Non-pigmented ciliary epithelial cell (primary cell): Measurements from ENCODE around the gene RSRC1.
"Not testable (repeated sequence)": the region's sequence is repeated elsewhere in the genome, so short reads cannot be mapped to it uniquely, and the experiment has no call there.

ENCODE experiments used
- DNase-seq: peaks from one replicate; pipeline ENCODE4 v3.0.0-alpha.2; 2010; ENCODE audit warnings: low read depth

The RSRC1 gene, protein sequence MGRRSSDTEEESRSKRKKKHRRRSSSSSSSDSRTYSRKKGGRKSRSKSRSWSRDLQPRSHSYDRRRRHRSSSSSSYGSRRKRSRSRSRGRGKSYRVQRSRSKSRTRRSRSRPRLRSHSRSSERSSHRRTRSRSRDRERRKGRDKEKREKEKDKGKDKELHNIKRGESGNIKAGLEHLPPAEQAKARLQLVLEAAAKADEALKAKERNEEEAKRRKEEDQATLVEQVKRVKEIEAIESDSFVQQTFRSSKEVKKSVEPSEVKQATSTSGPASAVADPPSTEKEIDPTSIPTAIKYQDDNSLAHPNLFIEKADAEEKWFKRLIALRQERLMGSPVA

DNA sequence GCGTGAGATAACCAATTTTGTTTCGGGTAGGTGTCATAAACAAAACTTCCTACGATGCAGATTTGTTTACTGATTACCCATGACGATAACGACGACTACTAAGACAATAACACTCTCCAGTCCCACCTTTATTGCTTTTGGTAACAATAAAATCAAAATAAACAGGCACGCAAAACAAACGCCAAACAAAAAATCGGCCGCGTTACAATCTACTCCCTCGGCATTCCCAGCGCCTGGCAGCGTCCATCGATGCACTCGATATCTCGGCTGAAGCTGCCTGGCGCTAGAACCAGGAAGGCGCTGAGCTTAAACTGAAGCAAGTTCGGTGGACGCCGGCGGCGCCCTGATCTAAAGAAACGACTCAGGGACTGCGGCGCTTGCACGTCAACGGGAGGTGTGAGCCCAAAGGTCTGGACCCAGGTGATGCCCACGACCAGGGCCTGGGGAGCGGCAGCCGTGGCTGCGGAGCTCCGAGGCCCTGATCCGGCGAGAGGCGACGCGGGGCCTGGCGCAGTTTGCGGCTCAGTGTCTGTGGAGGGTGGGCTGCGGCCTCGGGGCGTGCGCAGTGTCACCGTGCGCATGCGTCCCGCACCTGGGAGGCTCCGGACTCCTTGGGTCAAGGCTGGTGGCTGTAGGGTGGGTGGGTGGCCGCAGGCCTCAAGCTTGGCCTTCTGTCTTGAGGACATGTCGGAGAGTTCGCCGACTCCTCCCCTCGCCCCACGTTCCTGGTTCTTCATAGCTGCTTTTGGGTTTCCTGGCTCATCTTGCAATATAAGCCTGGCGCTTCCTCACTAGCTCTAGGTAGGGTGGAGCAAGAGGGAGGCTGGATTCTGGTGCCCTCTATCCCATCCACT is at the start of gene RSRC1:
Gene RSRC1 (plus strand): TSS at position 286 of the 854 bp plus-strand sequence. CDS start 12,016 bp downstream, outside the sequence.
- peak; percentile 71 for DNase-seq

DNA sequence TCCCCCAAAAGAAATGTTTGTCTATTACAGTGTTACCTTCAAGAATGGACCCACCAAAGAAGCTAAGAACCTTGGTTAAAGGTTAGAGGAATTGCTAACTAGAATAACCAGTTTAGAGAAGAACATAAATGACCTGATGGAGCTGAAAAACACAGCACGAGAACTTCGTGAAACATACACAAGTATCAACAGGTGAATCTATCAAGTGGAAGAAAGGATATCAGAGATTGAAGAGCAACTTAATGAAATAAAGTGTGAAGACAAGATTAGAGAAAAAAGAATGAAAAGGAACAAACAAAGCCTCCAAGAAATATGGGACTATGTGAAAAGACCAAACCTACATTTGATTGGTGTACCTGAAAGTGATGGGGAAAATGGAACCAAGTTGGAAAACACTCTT is 44.3 kb upstream of the RSRC1 start:
- not testable (repeated sequence) for DNase-seq

DNA sequence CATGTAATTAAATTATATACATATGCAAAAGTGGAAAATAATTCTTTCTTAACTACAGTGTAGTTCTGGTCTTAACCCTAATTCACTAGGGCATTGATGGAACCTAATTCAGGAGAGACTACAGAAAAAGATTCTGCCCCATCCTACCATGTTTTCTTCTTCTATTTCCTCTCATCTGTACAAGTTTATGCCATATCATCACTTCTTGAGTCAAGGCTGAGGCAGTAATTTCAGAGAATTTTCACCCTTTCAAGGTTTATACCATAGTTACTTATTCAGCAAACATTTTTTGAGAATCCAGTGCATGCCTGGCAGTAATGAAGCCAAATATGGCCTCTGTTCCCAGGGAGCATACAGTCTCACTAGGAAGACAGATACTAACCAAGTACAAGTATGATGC is 37.1 kb upstream of the RSRC1 start:
- no peak for DNase-seq

DNA sequence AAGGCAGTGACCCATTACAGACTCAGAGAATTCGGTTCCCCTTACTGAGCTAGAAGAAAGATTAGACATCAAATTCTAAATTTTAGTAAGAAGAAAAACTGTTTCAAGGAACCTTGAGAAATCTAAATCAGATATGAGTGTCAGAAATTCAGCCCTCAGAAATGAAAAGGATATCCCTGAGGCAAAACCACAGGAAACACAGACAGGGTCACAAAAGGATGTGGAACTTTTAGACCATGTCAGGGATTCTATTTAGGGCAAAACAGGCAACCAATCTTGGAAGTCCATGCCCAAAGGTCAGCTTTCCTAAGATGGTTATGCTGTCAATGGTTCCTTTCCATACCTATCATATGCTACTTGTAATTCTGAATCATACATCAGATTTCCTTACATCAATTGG is 35.3 kb upstream of the RSRC1 start:
- DNase-seq = no peak

DNA sequence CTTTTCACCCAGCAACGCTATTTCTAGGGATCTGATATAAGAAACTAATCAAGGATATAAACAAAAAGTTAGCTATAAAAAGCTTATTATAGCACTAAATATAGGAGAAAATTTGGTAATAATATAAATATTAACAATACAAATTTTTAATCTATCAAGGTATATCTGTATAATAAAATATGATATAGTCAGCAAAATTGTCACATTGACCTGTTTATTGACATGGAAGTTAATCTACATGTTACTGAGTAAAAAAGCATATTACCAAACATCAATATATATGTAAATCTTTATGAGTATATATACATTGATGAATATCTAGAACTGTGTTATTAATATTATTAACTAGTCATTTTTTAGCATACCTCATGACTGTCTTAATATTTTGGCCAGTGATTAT is 30.3 kb upstream of the RSRC1 start:
- DNase-seq = no peak

DNA sequence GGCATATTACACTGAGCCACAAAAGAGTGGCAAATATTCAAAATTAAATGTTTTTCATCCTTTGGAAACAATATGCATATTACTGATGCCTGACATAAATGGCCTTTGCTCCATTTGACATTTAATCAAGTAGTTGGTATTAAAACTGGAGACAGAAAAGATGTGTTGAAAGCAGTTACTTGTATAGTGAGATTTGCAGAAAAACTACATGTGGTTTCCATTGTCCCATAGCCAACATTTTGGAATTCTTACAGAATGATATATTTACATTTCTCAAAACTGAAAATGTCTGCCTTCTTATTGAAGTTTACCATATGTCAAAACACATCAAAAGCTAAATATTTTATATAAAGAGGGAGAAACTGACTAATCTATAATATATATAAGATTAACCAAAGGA is 25.2 kb upstream of the RSRC1 start:
- no peak for DNase-seq

DNA sequence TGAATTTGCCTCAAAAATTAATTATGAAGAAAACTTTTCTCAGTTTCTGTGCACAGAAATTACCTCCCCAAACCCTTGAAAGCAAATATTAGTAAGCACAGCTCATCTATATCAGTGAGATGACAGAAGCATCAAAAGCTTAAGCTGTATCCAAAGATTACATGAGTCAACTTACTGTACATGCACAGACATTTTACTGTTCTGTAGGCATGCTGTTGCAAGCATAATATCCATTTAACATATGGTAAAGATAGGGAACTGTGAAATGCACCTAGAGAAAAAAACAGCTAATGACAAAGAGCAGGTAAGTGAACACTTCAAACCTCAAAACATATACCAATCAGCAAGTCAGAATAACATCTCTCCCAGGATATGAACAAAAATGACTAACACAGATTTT is 24.5 kb upstream of the RSRC1 start:
- no peak for DNase-seq

DNA sequence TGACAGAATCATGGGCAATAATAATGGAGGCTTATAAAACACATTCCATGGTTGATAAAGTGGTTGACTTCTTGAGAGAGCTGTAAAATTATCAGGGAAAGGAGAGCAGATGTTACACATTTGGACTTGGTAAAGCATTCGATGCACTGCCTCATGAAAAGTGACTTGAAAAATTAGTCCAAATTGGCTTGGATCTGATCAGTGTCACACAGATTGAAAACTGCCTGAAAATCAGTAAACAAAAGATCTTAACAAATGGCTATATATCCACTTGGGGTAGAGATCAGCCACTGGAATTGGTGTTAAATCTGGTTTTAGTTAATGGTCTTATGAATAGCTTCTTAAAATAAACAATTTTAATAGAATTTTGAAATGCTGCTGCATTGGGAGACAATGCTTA is 24.0 kb upstream of the RSRC1 start:
- DNase-seq = no peak

DNA sequence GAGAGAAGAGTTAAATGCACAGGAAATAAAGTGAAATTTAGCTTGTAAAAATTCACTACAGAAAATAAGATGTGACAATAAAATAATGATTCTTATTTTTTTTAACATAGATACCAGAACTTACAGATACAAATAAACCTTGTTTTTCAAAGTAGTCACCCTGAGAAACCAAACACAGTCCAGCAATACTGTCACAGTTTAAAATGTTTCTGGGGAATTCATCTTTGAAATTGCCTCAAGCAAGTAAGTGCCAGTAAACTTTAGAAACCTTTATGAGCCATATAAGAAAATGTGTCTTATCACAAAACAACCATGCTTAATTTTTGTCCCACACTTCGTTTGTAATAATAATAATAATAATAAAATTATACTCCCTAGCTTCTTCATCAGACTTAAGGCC is 23.5 kb upstream of the RSRC1 start:
- no peak for DNase-seq

DNA sequence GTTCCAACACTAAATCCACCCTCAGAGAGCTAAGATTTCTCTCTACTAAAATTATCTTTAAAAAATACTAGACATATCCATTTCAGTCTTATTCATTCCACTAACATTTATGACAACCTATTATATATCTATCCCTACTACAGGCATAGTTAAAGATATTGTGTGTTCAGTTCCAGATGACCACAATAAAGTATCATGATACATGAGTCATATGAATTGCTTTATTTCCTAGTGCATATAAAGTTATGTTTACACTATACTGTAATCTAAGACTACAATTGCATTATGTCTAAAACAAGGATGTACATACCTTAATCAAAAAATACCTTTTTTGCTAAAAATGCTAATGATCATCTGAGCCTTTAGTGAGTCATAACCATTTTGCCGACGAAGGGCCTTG is 23.1 kb upstream of the RSRC1 start:
- DNase-seq = no peak

DNA sequence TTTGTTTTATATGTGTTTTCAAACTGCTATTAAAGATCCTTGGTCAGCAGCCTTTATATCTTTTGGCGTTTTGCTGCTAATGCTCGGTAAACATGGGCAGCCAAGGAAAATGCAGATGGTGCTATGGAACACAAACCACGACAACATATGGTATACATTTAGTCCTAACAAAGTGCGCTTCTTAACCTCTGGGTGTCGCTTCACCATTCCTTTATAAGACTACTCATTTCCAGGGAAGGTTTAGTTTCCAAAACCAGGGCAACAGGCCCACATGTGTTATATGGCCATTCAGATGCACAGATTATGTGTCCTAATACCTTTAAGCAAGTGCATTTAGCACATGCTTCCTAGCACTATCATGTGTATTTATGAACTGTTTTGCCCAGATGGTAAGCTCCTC is 18.4 kb upstream of the RSRC1 start:
- no peak for DNase-seq

DNA sequence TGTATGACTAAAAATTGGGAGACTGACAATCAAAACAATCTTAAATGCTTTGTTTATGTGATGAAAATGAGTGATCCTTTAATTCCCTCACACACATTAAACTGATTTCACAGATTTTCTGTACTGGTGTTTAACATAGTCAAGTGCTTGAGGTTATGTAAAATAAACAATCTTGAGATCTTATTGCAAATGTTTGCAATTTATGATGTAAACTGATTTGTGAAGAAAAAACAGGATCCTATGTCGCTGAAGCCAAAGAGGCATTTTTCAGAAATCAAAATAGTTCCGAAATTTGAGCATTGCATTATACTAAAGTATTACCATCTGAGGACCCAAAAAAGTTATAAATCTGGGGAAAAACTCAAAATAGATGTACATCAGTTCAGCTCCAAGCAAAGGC is 16.4 kb upstream of the RSRC1 start:
- DNase-seq = no peak

DNA sequence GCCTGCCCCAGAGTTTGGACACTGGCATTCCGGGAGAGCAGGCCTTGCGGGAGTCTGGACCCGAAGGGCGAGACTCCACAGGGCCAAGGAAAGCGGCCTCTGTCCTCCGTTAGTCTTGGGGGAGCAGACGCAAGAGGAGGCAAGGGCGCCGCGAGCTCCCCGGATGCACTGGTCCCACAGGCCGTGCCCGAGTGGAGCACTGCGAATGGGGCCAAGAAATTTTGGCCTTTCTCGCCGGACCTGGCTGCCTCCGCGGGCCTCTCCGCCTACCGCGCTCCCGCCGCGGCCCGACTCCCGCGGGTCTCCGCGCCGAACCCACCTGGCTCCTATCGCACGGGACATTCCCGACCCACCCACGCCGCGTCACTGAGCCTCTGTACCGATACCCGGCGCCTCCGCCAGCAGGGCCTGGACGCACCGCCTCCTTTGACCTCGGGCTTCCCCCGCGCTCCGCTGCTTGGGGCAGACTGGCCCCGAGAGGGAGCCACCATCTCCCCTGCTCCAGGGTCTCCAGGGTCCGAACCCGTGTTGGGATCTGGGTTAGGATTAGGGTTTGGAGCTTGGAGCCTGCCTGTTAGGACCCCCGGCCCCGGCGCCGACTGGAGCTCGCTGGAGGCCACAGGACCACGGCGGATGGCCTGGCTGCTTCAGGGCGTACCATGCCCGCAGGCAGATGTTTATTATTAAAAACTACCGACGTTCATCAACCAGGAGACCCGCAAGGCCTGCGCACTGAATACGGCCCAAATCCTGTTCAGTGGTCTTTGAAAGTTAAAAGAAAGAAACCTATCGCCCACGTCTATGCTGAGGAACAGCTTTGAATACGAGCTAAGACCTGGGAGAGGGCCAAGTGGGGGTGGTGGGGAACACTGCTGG is 15.4 kb upstream of the RSRC1 start:
- no peak for DNase-seq

DNA sequence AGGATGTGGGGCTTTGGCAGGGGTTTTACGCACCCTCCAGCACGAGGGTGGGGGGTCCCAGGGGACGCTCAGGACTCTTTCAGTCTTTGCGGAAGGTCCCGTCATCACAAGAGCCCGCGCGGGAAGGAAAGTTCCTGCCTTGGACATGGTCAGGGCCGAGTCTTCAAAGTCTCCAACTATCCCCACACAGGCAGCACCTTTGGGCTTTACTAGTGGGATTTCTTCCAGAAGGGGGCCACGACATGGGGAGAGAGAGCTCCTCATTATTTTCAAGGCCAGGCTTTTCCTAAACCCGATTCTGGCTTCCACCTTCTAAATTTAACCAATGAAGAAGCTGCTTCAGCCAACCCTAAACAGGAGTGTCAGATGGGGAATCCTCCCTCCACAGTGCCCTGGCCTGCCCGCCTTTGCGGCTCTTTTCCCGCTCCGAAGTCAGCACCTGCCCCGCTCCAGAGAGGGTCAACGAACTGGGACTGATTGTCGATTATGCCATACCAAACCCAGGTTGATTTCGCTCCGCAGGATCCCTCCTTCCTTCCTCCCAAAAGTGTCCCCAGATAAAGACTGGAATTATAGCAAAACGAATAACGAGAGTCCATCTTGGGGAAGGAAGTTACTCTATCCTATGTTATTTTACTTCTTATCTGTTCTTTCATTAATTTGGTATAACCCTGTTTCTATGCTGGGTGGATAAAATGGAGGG is 14.6 kb upstream of the RSRC1 start:
- DNase-seq = no peak

DNA sequence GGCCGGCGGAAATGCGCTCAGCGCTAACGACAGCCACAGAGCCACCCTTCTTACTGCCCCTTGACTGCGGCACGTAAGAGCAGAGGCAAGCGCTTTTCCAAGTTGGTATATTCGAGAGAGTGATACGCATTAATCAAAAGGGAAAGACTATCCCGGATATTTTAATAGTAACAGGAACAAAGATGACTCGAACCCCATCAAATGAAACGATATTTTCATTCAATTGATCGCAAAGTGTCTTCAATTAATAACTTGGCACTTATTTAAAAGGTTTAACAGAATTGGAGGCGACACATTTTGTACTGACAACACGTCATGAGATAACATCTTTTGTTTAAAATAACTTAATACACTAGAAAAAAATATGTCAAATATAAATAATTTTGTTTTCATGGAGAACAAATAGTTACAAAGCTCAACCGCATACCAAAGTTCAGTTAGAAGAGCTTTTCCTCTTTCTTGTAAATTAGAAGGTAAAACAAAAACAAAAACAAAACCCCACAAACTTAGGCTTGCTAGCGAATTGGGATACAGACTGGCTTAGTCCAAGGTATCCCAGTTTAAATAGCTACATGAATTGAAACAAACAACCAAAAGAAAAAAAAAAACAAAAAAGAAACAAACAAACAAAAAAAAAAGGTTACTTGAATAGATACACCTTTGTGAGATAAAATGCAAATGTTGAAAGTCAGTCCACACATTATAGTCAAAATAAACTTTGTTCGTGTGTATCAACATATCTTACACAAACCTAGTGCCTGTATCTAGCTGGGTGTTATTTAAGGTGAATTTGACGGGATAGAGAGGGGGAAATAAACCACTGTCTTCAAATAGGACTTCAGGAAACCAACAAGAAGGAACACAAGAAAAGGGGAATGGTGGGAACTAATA is 13.8 kb upstream of the RSRC1 start:
- DNase-seq = no peak

DNA sequence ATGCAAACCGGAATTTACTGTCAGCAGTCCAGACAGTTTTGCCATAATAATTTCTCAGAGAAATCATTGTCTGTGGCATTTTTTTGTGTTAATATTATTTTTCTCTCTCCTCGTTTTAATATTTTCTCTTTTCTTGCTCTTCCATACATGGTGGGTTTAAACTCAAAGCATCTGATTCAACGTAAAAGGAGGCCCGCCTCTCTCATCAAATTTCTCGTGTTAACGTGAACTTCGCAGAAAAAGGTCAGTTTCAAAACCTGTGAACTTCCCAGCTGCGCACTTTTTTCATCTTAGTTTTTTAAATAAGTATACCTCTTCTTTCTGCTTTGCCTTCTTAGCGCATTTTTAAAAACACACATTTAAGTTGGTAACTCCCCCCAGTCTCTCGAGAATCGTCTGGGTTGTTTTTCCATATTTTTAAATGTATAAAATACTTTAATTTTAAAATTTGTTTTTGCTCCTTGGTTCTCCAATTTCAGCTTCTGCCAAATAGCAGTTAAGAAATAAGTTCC is 12.8 kb upstream of the RSRC1 start:
- no peak for DNase-seq

DNA sequence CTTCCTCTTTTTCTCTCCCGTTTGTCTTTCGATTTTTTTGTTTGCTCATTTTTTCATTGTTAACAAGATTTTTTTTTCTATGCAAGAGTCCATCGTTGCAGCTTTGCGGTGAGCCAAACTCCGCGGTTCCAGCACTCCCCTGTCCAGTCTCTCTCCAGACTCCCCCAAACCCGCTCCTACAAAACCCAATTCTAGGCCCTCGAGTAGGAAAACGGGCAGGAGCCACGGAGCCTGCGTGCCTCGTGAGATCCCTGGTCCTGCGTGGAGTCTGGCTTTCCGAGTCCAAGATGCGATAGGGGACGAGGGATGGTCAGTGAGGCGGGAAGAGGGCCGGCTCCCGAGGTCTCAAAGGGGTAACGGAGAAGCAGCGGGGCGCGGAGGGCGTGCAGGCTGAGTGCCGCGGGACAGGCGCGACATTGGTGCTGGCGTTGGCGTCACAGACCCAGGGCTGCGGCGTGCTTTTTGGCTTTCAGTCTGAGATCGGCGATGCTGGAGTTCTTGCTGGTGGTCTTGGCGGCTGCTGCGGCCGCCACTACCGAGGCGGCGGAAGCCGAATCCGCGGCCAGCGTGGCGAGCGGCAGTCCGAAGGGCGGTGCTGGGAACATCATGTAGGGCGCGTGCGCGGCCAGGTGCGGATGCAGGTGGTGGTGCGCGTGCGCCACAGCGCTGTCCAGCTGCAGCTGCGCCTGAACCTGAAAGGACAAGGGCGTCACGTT is 12.1 kb upstream of the RSRC1 start:
- no peak for DNase-seq

DNA sequence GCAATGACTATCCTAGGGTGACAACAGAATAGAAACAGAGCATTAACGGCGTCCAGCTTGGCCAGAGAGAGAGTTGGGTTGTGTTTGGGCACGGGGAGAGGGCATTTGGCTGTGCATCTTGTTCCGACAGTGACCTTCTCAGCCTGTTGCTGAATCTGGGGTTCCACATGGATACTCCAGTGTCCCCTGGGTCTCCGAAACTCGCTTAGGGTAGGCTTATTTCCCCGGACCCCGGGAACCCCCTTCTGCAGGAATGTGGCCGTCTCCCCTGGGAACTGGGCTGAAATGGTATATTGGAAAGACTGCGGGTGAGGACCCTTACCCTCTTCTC is 11.6 kb upstream of the RSRC1 start:
- no peak for DNase-seq

DNA sequence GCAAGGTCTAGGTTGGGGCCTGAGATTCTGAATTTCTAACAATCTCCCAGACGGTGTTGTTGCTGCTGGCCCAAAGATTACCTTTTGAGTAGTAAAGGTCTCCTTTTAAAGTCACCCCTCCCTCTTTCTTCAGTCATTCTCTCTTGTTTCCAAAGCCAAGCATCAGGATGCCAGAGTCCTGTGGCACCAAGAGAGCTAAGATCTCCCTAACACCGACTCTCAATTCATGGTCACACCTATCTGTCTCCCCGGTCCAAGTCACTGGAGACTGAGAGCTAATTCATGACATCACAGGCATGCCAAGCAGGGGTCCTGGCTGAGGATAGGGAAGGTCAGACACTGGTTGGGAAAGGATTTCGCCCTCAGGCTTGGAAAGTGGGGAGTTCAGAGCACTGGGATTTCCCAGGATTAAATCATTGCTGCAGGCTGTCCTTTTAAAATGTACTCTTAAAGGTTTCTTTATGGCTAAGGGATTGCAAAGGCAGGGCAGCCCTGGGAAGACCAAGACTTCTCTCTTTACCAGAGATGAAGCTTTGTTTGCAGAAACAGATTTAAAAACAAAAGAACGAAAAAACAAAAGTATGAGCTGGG is 11.0 kb upstream of the RSRC1 start:
- DNase-seq = no peak

DNA sequence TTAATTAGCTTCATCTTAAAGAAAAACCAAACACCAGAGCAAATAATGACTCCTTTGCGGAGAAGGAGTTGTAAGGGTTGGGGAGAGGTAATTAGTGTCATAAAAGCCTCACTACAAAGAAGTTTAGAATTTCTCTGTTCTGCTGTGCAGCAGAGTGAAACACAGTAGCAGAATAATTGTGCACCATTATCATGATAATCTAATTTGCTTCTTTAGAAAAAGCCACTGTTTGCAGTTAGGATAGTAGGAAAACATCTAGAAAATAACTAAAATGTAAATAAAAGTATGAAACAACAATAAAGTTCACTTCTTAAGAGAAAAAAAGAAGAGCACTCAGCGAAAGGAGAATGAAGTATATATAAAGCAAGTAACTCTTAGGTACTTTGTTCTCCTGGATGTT is 9.2 kb upstream of the RSRC1 start:
- no peak for DNase-seq
